LHCN-M2 (cell line): Measurements from ENCODE around the gene SRD5A2. TPM values are rescaled to one million over a fixed set of nuclear protein-coding genes. Genes with fewer than 3 reads are reported as not detected.

Source experiments
- total RNA-seq: library from RNA; depleted of rRNA; stranded (reverse); fragments of >200 nt; gene quantifications from 2 replicates; pipeline ENCODE4 v1.2.3, GENCODE V29; 2014; rRNA removed

The SRD5A2 gene
- total RNA-seq, 1 experiment from 2014 or later, result not detected

Other genes starting within 250 kb of the SRD5A2 start
- gene XDH, start 166.2 kb downstream of the SRD5A2 start, total RNA-seq, result 0.06 and 0.51 TPM in 2 replicates